DMS153 (cell line): ENCODE data around the gene CLSTN2.

ENCODE experiments used
- DNase-seq: peaks from one replicate; lab custom pipeline; 2025; lab: John Stamatoyannopoulos, UW

CLSTN2 gene

GRCh38 chr3:140378571-140379340 is 443.8 kb downstream of the CLSTN2 start:
- no peak for DNase-seq

GRCh38 chr3:140384028-140384771 is 449.2 kb downstream of the CLSTN2 start:
- DNase-seq = no peak

GRCh38 chr3:140384876-140385275 is 449.9 kb downstream of the CLSTN2 start:
- no peak for DNase-seq

GRCh38 chr3:140386357-140387100 is 451.5 kb downstream of the CLSTN2 start:
- no peak for DNase-seq

GRCh38 chr3:140387244-140387643 is 452.3 kb downstream of the CLSTN2 start:
- no peak for DNase-seq

GRCh38 chr3:140388202-140388922 is 453.4 kb downstream of the CLSTN2 start:
- peak; percentile 32 for DNase-seq

GRCh38 chr3:140391061-140391460 is 456.1 kb downstream of the CLSTN2 start:
- DNase-seq = no peak

GRCh38 chr3:140394488-140395133 is 459.6 kb downstream of the CLSTN2 start:
- DNase-seq = no peak

- DNase-seq = no peak
Measured at GRCh38 chr3:140395134-140396075, 460.4 kb downstream of the CLSTN2 start.

GRCh38 chr3:140396110-140396509 is 461.1 kb downstream of the CLSTN2 start:
- no peak for DNase-seq

GRCh38 chr3:140397847-140398246 is 462.9 kb downstream of the CLSTN2 start:
- no peak for DNase-seq

- DNase-seq = no peak
Measured at GRCh38 chr3:140398387-140398786, 463.4 kb downstream of the CLSTN2 start.

GRCh38 chr3:140399871-140400270 is 464.9 kb downstream of the CLSTN2 start:
- DNase-seq = no peak

- no peak for DNase-seq
Measured at GRCh38 chr3:140403079-140403478, 468.1 kb downstream of the CLSTN2 start.

- peak; percentile 38 for DNase-seq
Measured at GRCh38 chr3:140403608-140404007, 468.6 kb downstream of the CLSTN2 start.

- no peak for DNase-seq
Measured at GRCh38 chr3:140406655-140407054, 471.7 kb downstream of the CLSTN2 start.

GRCh38 chr3:140408252-140408651 is 473.3 kb downstream of the CLSTN2 start:
- DNase-seq = no peak

- no peak for DNase-seq
Measured at GRCh38 chr3:140416666-140417065, 481.7 kb downstream of the CLSTN2 start.

- no peak for DNase-seq
Measured at GRCh38 chr3:140420621-140421357, 485.8 kb downstream of the CLSTN2 start.

- no peak for DNase-seq
Measured at GRCh38 chr3:140421884-140422283, 486.9 kb downstream of the CLSTN2 start.
